OCI-M1 (cell line): ENCODE results near the gene GARNL3.

Experiments used
- DNase-seq: peaks from one replicate; lab custom pipeline; 2025; lab: John Stamatoyannopoulos, UW

Gene GARNL3

GRCh38 chr9:127405344-127406125 is 141.0 kb downstream of the GARNL3 start:
- no peak for DNase-seq

GRCh38 chr9:127406799-127407491 is 142.4 kb downstream of the GARNL3 start:
- DNase-seq = no peak

- DNase-seq = no peak
Measured at GRCh38 chr9:127407492-127407843, 142.9 kb downstream of the GARNL3 start.

DNA sequence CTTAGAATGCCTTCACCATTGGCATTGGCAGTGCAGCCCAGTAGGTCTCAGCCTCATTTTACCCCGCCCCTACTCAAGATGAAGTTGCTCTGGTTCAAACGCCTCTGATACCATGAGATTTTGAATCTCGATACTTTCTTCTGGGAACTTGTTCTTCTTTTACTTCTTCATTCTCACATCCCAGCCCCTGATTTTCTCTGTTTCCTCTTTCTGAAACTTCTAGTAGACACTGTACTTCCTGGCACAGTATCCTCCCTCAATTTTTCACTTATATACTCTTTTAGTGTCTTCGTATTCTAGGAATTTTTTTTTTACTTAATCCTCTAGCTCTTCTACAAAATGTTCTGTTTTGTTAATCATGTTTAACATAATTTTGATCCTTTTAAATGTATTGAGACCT is 146.5 kb downstream of the GARNL3 start:
- peak; percentile 18 for DNase-seq

DNA sequence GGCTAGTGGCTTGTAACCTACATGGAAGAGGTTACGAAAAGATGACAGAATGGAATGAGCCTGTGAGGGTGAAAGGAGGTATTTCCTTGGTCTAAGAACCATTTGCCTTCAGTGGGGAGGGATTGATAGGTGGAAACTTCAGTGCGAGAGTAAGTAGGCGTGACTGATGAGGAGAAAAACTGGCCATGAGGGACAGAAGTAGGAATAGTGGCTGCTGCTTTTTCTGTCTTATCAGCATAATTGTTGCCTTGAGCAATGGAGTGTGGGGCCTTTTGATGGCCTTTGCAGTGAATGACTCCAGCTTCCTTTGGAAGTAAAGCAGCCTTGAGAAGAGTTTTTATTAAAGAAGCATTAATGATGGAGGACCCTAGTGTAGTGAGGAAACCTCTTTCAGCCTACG is 150.6 kb downstream of the GARNL3 start:
- no peak for DNase-seq

DNA sequence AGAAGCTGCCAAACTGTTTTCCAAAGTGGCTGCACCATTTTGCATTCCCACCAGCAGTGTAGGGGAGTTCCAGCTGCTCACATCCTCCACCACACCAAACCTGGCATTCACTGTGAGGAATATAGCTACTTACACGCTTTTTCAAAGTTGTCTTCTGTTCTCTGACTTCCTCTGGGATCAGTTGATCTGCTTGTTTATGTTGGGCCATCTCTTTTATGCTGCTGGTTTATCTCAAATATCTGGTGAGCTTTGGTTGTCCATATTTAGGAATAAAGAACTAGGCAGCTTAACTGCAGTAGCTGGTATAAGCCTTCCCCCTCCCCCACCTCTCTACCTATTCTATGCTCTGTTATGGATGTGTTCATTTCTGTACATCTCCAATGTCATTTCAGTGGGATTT is 151.1 kb downstream of the GARNL3 start:
- no peak for DNase-seq

DNA sequence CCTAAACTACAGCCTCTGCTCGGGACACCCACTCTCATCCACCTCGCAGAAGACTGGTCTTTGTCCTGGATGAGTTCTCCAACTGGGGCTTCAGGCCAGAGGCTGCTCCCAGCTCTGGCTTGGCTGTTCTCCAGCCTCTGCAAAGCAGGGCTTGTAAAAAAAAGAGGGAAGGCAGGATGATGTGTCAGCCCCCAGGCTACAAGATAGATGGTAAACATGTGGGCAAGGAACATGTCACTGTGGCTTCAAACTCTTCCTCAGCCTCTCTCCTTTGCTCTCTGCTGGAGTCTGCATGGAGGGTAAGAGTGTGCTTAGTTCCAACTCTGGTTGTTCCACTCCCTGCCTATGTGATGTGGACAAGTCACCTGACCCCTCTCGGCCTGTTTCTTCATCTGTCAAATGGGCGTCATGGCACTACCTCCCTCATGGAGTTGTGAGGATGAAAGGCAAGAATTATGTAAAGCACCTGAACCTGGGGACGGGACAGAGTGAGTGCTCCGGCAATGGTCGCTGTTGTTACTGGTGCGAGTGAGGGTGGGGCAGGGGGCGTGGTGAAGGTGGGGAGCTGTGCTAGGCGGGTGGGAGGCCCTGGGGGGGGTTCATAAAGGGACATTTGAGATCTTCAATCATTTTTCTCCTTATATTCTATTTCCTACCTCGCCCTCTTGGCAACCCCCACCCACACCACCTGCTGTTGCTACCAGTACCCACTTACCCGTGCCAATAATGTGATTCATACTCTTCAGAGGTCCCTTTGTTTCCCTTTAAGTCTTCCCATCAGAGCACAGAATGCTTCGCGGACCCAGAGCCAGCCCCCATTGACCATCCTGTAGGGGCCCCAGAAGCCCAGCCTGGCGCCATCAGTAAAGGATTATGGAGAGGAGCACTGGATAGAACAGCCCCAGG is 152.8 kb downstream of the GARNL3 start:
- no peak for DNase-seq

GRCh38 chr9:127418037-127418471 is 153.5 kb downstream of the GARNL3 start:
- peak; percentile 60 for DNase-seq

DNA sequence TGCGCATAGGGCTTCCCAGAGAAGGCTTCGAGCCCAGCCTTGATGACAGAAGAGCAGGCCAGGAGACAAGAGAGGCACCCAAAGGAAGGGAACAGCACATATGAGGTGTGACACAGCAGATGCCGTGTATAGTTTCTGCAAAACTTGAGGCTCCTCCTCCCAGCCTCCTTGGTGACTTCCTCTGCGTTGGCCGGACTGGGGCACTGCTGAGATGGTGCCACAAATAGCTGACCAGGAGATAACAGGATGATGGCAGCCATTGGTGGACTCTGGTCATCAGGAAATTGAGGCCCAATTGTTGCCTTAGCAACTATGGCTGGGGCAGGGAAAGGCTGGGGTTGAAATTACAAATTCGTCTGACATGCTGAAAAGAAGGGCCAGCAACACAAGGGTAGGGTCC is 154.8 kb downstream of the GARNL3 start:
- no peak for DNase-seq

DNA sequence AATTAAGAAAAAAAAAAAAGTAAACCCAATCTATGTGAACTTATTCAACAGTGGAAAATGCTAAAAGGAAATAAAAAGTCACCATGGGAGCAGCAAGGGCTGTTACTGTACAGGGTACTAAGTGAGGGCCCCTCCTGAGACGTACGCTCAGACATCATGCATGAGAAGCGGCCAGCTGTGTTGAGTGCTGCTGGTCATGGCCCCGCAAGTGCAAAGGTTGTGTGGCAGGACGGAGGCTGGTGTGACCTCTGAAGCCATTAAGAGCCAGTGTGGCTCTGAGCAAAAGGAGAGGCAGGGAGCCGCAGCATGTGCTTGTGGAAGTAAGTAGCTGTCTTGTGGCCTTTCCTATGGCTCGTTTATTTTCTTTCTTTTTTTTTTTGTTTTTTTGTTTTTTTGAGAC is 156.5 kb downstream of the GARNL3 start:
- no peak for DNase-seq

DNA sequence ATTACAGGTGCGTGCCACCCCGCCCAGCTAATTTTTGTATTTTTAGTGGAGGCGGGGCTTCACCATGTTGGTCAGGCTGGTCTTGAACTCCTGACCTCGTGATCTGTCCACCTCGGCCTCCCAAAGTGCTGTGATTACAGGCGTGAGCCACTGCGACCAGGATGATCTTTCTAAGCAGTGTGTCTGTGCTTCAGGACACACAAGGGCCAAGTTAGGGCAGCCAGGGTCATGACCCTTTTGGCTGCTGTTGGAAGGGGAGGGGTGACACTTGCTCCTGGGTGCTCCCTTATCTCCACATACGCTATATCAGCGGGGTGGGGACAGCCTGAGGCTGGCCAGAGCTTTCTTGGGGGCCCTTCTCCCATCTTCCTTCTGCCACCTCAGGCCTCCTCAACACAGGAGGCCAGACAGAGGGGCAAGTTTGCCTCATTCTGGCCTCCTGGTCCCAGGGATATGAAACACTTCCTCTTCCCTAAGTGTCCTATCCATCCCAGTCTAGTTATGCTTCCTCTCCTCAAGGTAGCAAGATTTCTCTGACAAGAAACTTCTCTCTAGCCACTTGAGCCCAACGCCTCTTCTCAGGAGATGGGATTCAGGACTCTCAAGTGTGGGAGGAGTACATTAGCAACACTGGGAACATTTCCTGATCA is 157.7 kb downstream of the GARNL3 start:
- DNase-seq = no peak

DNA sequence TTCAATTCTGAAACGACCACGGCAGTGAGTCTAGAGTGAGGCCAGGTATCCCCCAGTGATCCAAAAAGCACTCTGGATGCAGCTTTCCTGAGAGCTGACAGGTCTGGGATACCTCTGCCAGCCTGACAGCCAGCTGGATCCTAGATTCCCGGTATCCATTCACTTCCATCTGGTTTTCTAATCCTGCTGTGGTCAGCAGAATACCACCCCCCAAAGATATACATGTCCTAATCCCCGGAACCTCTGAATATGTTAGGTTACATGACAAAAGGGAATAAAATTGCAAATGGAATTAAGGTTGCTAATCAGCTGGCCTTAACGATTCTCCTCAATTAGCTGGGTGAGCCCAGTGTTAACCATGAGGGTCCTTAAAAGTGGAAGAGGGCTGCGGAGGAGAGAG is 158.2 kb downstream of the GARNL3 start:
- DNase-seq = no peak

DNA sequence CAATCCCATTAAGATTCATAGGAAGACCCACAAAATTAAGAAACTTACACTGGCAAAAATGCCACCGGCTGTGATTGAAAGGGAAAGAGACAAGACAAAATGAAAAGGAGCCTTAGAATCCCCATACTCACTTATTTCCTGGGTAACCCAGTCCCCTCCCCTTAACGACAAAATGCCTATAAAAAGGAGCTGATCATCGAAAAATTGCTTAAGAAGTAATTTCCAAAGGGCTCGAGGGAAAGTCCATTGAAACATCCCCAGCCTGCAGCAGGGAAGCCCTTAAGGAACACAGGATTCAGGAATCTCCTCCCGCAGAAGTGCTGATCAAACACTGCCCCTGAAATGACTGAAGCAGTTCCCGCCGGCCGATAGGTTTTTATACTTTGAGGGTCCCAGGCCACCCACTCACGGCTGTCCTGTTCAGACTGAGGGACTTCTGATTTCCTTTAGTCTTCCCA is 158.9 kb downstream of the GARNL3 start:
- DNase-seq = no peak

DNA sequence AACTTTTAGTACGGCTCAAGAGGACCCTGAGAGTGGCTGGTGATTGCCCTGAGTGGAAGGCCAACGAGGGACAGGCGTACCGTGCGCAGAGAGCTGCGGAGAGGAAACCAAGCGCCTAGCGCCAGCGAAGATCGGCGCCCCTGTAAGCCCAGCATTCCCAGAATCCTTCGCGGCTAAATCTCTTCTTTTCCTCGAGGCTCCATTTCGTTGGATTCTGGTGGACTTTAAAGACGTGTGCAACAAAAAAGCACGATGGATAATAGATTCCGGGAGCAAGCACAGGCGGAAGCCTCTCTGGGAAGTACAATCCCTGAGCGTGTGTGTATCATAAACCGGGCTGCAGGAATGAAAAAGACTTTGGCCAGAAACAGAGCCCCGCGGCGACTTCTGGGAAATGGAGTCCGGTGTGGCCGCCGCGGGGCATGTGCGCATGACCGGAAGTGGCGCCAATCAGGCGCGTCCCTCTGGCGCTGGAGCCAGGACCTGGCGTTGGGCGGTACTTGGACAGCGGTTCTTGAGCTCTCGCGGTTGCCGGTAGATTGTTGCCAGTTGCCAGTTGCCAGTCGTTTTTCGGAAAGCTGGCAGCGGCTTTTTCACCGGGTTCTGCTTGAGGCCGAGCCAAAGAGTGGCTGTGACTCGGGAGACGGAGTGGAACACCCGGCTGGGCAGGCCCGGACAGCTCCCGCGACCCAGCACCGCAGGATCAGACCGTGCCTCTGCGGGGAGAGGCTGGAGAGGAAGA is 159.5 kb downstream of the GARNL3 start, which contains the start of gene ZNF79:
ZNF79 (plus strand) TSS at position 449 of the 742 bp plus-strand sequence. CDS start 406 bp downstream, outside the sequence.
- peak; percentile 93 for DNase-seq

GRCh38 chr9:127424676-127424999 is 160.1 kb downstream of the GARNL3 start:
- DNase-seq = peak; percentile 58

GRCh38 chr9:127426756-127427155 is 162.2 kb downstream of the GARNL3 start:
- no peak for DNase-seq

DNA sequence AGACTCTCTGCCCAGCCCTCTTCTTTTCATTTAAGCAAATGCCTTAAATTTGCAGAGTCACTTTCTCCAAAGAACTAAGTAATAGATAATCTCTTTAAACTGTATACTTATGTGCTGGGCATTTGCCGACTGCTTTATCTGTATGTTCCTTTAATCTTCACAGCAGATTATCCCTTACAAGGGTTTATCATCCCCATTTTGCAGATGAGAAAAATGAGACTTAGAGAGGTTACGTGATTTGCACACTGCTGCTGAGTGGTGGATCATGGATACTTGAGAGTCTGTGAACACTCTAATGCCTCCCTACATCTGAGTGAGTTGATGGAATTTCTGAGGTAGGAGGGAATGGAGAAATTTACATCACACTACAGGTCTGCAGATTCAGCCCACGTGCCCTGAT is 163.8 kb downstream of the GARNL3 start:
- DNase-seq = no peak

DNA sequence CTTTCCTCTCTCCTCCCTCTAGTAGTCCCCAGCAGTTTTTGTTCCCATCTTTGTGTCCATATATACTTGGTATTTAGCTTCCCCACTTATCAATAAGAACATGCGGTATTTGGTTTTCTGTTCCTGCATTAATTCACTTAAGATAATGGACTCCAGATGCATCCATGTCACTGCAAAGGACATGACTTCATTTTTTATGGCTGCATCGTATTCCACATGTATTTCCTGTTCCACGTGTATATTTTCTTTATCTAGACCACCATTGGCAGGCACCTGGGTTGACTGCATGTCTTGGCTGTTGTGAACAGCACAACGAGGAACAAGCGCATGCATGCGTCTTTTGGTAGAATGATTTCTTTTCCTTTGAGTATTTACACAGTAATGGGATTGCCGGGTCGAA is 165.8 kb downstream of the GARNL3 start:
- no peak for DNase-seq

GRCh38 chr9:127437497-127438264 is 173.1 kb downstream of the GARNL3 start:
- DNase-seq = no peak

DNA sequence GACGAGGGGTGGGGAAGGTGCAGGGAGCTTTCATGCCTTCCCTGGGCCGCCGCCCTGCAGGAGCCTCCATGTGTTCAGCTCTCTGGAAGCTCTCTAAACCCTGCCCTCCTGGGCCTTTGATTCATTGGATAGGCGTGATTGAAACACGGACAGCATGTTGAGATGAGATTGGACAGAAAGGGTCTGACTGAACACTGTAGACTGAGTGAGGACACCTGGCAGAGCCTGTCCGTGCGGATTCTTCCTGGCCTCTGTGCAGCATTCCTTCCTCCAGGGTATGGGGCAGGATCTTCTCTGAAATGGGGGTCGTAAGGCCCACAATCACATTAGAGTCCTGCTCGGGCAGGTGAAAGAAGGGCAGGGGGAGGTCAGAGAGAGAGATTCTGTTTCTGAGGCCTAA is 173.8 kb downstream of the GARNL3 start:
- no peak for DNase-seq
